NCI-H128 (cell line): Measurements from ENCODE around the gene CLCN1.

ENCODE experiments used
- DNase-seq: peaks from one replicate; lab custom pipeline; 2025; ENCODE audit not compliant: unreplicated experiment; lab: John Stamatoyannopoulos, UW

CLCN1 gene

DNA sequence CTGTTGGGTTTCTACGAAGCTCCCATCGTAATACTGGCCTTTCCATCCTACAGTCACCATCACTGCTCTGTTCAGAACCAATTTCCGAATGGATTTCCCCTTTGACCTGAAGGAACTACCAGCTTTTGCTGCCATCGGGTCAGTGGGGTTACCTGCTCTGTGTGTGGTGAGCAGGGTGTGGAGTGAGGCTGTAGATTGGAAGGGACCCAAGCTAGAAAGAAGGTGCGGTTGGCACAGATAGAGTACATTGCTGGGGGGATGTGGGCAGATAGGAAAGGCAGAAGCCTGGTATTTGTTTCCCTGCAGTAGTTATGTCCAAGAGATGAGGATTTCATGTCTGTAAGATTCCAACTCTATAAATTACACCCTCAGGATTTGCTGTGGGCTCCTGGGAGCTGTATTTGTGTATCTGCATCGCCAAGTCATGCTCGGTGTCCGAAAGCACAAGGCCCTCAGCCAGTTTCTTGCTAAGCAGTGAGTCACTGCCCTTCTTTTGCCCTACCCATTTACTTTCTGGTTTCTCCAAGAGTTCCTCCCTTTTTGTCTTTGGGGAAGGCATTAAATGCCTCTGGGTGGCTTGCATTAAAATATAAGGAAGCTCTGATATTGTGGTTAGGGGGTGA, 15.4 kb downstream of the CLCN1 start:
- DNase-seq: no peak

DNA sequence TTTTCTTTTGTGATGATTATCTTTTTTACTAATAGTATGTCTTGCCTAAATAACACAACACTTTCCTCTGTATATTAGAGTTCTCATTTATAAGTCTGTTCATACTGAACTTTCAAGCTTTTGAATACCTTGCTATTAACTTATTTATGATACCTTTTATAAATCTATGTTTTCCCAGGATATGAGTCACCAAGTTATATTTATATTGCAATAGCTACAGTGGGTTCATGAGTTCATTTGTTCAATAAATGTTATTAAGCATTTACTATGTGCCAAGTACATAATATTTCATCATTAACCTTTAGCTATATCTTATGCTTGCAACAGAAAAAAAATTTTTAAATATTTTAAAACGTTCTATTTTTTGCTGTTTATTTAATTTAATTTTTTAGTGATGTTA, 18.3 kb downstream of the CLCN1 start:
- DNase-seq: no peak

DNA sequence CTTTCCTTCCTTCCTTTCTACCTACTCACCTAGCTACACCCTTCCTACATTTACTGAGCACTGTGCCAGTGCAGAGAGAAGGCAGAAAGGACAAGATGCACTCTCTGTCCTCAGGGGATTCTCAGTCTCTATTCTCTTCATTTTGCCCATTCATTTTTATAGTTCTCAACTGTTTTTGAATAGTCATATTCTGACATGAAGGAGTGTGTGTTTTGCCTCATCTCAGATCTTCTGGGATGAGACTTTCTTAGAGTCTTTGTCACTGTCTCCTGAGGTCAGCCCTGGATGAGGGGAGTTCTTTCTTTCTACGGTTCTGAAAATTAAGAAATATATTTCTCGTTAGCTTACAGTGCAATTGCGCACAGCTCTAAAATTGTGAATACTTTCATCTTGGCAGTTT, 21.3 kb downstream of the CLCN1 start:
- DNase-seq: no peak

DNA sequence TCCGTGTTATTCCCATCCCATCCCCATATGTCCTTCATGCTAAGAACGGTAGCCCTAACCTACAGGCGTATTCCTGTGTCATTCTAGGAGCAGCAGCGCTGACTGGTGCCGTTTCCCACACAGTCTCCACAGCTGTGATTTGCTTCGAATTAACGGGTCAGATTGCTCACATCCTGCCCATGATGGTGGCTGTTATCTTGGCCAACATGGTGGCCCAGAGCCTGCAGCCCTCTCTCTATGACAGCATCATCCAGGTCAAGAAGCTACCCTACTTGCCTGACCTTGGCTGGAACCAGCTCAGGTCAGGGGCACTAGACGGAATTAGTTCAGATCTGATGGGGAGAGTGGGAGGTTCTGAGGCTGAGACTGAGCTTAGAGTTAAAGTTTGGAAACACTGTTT, 25.9 kb downstream of the CLCN1 start:
- no peak for DNase-seq

DNA sequence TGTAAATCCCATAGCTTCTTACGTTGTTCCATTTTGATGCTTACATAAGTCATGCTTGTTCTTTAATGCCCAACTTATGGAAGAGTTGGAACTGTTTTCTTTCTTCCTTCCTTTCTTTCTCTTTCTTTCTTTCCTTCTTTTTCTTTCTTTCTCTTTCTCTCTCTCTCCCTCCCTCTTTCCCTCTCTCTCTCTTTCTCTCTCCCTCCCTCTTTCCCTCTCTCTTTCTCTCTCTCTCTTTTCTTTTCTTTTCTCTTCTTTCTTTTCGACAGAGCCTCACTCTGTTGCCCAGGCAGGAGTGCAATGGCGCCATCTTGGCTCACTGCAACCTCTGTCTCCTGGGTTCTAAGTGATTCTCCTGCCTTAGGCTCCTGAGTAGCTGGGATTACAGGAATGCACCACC, 27.7 kb downstream of the CLCN1 start:
- DNase-seq: no peak

DNA sequence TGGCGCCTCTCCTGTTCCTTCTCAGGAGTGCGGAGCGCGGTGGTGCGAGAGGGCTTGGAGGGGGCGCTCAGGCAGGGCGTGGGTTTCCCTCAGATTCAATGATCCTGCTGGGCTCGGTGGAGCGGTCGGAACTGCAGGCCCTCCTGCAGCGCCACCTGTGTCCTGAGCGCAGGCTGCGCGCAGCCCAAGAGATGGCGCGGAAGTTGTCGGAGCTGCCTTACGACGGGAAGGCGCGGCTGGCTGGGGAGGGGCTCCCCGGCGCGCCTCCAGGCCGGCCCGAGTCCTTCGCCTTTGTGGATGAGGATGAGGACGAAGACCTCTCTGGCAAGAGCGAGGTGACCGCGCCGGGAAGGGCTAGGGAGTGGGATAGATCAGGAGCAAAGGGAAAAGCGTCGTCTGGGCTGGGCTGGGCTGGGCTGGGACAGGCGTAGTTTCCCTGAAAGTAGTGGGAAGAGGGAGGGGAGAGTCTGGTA, 29.6 kb downstream of the CLCN1 start:
- no peak for DNase-seq

DNA sequence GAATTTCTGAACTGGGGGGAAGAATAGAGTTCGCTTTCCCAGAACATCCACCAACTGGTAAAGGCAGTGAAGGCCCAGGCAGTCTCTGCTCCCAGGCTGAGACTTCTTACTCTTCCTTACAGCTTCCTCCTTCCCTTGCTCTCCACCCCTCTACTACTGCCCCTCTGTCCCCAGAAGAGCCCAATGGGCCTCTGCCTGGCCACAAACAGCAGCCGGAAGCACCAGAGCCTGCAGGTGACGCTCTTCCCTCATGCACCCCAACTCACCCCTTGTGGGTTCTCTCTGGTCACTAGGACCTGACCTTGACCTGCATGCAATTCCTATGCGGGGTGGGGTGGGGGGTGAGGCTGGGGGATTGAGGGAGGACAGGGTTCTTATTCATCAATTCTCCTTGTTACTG, 30.1 kb downstream of the CLCN1 start:
- DNase-seq: no peak

DNA sequence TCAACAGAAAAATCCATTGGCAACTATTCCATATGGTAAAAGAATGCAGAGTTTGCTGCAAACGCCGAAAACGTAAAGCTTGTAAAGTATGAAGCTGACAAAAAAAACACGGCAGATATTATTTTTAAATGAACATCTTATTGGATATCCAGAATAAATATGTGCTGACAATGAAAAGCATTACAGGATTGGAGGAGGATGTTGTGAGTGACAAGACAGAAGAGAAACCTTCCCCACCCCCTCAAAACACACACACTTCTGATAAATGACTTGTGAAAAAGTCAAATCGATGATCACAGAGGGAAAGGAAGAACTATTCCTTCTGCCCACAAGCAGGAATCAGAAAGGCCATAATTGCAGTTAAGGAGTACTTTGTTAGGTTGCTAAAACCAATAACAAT, 32.0 kb downstream of the CLCN1 start:
- DNase-seq: no peak

DNA sequence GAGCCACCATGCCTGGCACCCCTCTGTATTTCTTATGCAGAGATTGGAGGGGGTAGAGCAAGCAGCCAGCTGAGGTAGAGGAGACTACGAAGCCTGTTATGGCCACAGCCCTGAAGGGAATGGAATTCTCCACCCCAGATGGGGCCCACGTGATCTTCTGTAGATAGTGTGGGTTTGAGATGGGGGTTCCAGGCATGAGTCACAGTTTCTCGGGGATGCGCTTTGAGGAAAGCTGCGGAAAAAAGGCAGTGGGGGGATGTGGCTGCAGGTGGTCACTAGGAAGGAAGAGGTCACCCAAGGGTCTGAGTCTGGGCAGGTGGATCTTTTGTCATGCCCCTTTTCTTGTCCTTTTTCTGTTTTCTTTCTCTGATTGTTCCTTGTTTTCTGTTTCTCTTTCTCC, 35.1 kb downstream of the CLCN1 start:
- no peak for DNase-seq

DNA sequence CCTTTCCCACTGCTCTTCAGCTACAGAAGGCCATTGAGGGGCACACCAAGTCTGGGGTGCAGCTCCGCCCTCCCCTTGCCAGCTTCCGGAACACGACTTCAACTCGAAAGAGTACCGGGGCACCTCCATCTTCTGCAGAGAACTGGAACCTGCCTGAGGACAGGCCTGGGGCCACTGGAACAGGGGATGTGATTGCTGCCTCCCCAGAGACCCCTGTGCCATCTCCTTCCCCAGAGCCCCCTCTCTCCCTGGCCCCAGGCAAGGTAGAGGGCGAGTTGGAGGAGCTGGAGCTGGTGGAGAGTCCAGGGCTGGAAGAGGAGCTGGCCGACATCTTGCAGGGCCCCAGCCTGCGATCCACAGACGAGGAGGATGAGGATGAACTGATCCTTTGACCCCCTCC, 35.7 kb downstream of the CLCN1 start:
- no peak for DNase-seq

DNA sequence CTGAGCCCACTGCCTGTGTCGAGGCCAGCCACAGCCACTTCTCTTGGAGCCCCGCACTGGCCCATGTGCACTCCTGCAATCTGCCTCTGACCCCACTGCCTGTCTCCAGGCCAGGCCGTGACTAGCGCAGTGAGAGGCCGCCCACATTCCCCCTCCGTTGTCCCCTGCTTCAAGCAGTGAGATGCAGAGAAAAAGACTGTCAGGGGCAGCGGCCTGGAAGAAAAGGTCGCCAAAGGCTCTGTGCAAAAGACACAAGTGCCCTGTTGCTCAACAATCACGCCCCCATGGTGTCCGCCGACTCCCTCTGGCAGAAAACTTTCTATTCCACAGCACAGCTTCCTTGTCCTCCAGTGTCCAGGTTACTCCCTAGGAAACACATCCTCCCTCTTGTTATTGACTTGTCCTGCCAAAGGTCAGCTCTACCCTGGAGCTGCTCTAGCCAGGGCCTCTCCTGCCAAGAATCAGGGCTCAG, 36.7 kb downstream of the CLCN1 start:
- DNase-seq: no peak

DNA sequence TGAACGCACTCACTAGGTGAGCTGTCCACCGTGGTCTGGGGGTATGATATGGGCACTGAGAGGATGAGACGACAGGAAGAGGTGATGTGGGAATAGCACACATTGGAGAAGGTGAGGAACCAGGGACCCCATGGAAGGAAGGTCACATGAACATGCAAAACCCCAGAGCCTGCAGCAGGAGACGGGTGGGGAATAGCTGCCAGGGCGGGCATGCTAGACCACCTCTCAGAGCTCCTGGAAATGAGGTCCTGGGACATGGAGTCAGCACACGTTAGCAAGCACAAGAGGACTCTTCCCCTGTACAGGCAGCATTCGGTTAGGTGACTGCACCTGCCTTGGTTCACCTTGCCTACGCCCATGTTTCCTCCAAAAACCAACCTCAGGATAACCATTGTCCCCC, 38.5 kb downstream of the CLCN1 start:
- no peak for DNase-seq

DNA sequence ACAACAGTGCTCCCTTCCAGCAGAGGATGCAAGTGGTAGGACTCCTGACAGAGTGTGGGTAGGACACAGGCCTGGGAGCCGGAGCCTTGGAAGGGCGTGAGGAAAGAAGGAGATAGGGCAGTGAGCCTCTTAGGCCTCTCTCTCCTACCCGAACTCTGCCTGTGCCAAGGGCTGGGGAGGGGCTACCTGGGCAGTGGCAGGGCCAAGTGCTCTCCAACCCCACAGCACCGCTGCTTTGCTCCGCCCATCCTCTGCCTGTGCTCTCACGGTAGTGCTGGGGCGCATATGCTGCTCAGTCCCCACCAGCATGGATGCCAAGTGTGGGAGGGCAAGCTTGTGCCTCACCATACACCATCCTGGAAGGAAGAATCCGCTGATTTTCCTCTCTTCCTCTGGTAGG, 39.1 kb downstream of the CLCN1 start:
- DNase-seq: no peak

DNA sequence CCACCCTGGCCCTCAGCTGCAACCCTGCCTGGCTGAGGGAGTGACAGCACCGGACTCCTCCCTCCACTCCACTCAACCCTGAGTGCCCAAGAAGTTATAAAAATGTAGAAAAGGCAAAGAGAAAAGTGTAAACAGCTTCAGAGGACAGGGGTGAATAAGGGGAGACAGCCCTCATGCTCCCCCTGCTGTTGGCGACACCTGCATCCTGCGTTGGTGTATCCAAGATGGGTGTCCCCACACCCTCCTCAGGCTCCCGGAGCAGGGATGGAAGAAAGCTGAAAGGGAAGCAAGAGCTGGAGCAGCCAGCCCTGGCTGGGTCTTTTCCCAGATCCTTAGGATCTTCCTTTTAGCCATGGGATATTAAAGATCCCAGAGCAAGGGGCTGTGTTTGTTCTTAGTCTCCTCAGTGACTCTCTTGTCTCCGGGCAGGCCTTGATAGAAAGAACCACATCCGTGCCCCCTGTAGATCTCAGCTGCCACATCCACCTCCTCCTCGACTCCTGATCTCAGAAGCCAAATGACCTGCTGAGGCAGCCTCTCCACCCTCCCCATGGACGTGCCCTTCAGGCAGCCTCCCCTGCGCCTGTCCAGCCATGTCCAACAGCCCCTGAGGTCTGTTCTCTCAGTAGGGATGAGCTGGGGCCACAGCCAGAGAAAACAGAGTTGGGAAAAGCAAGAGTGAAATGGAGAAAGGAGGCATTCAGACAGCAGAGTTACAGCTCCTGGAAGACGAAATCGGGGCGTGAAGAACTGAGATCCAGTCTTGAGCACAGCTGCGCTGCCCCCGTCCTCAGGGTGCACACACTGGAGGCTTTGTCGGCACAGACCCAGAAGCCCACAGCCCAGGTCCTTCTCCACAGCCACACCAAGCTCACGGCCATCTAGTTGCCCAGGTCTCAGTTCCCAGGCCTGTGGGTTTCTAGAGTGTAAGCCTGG, 39.8 kb downstream of the CLCN1 start:
- DNase-seq: no peak

DNA sequence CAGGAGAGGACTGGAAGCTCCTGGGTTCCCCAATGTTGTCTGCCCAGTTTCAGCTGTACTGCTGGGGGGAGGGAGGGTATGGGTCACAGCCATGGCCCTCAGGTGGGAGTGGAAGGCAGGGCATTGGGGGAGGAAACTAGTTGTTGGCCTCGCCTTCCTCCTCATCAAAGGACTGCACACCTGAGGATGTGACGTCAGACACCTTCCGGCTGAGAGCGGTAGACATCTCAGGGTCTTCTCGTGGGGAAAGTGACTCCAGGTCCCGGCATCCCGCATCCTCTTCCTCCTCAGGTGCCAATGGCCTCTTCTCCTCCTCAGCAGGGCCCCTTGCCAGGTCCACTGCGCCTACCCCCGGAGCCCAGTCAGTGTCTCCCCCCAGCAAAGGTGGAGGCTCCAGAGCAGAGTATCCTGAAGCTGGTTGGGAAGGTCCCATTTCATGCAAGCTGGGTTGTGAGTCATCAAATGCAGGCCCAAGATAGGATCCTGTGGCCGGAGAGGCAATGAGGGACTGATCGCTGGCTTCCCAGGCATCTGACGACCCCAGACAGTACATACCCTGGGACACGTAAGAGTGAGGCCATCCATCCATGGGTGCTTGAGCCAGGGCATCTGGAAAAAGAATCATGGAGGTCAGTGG, 40.6 kb downstream of the CLCN1 start:
- DNase-seq: no peak

DNA sequence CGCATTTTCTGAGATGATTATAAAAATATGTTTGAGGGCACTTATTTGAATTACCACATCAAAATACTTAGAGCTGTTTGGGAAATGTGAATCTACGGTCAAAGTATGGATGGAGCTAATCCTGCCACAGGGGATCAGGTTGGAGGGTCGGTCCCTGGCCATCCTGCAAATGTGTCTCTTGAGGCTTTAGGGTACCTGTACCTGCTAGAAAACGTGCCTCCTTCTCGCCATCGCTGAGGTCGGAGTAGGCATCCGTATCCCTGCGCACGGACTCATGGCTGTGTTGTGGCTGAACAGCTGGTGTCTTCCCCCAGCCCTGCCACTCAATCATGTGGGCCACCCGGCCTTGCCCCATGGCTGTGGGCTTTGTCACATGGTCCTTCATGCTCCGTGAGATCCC, 42.7 kb downstream of the CLCN1 start:
- no peak for DNase-seq

DNA sequence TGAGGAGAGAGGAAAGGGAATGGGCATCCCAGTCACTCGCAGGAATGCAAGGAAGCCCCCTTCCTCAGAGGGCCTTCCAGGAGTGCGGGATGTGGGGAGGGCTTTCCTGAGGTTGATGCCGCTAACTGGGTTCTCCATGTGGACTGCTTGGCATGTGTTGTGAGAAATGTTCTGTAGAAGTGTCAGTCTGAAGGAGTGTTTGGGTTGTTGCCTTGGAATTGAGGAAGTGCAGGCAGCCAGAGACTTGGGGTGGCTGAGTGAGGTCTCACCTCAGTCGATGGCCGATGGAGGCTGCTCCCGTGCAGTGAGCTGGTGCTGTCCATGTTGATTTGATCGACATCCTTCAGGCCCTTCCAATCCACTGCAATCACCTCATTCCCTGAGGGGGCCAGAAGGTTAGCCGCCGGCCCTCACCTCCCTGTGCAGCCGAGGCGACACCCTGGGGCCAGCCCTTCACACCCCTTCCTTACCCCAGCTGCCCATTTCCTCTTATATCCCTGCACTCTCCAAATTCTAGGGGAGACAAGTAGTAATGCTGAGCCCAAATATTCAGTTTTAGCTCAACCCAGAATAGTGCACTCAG, 44.0 kb downstream of the CLCN1 start:
- no peak for DNase-seq

DNA sequence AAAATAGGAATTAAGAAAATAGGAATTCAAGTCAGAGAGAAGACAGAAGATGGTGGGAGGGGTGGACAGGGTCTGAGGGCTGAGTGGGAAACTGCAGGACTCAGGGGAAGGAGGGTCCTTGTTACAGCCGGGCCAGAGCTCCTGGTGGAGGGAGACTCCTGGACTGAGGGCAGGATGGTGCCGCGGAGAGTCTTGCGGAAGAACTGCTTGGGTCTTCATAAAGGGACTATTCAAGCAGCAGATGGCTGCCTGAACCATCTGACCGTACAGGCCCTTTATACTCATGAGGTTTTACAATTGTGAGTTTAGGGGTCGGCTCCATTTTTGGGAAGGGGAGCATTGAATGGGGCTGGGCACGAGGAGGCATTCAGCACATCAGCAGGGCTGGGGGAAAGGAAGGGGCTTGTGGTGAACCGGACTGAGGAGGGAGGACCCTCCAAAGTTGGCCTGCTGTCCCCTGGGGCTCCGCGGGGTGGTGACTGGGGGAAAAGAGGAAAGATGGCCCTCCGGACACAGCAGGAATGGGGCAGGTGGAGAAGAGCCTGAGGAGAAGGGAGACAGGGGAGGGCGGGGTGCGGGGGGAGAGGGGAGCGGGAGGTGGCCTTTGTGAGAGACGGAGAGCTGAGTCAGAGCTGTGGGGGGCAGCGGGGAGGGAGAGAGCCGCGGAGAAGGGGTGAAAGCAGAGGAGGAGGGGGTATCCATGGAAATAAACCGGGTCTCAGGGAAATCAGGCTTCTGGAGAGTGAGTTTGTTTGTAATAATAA, 45.1 kb downstream of the CLCN1 start:
- DNase-seq: no peak

DNA sequence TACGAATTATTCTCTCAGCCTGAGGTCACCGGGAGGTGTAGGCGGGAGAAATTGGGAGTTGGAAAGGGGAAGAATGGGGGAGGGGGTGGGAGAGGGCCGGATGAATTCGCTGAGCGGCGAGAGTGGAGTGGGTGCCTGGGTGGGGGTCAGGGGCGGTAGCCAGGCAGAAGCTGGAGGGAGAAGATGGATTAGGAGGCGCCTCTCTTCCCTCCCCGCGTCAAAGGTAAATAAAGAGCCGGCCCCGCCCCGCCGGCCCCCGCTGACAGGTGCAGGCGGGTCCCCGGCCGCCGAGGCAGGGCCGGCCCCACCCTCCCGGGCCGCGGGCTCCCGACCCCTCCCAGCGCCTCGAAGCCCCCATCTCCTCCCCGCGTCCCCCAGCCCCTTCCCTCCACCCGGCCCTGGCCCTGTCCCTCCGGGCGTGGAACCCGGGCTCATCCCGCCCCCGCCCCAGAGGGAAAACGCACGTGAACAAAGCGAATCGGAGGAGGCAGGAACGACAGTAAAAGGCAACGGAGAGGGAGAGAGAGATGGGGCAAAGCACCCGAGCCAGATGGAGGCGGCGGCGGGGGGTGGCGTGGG, 45.7 kb downstream of the CLCN1 start:
- no peak for DNase-seq
